Kidney tubule cell (primary cell): ENCODE measurements around the gene GTPBP4.
A peak's percentile ranks its signal among the peaks of the same experiment; 100 is the strongest.
"Not testable (repeated sequence)": the region's sequence is repeated elsewhere in the genome, so short reads cannot be mapped to it uniquely, and the experiment has no call there.

ENCODE experiments used
- DNase-seq: peaks from one replicate; pipeline ENCODE4 v3.0.0-alpha.2; 2018; ENCODE audit warnings: low spot score

GTPBP4 gene

GRCh38 chr10:1057106-1057657 lies 68.9 kb downstream of the GTPBP4 start:
- peak; percentile 27 for DNase-seq

- DNase-seq = no peak
Observed at GRCh38 chr10:1058017-1058416, 69.8 kb downstream of the GTPBP4 start.

GRCh38 chr10:1059902-1060301 lies 71.7 kb downstream of the GTPBP4 start:
- no peak for DNase-seq

- no peak for DNase-seq
Observed at GRCh38 chr10:1061930-1062774, 73.9 kb downstream of the GTPBP4 start.

- DNase-seq = no peak
Observed at GRCh38 chr10:1063232-1063865, 75.1 kb downstream of the GTPBP4 start.

GRCh38 chr10:1064964-1065247 lies 76.7 kb downstream of the GTPBP4 start:
- DNase-seq = no peak

- not testable (repeated sequence) for DNase-seq
Observed at GRCh38 chr10:1066734-1067133, 78.5 kb downstream of the GTPBP4 start.

- DNase-seq = no peak
Observed at GRCh38 chr10:1068380-1069361, 80.4 kb downstream of the GTPBP4 start.
